Esophagus squamous epithelium (tissue), 4 donors: ENCODE data around the gene ITSN1.

ENCODE experiments used
- POLR2A ChIP-seq, 4 donors: fragments of 450-650 bp; IDR thresholded peaks; one replicate each; pipeline ENCODE4 v1.6.1; 2017; ENCODE audit warnings: antibody characterized with exemption in 4 of 4, mild to moderate bottlenecking in 4 of 4, moderate library complexity in 3 of 4
- TF ChIP-seq, protein P1 (sequence below), 6 experiments: fragments of 450-650 bp in 4 of 6; fragments of 200-600 bp in 2 of 6; sonication (generic) in 2 of 6; IDR thresholded peaks; one replicate each; pipeline ENCODE4 v1.5.1; 2016 to 2019; ENCODE audit warnings: antibody characterized with exemption in 6 of 6, mild to moderate bottlenecking in 4 of 6, moderate library complexity in 4 of 6

DNA sequence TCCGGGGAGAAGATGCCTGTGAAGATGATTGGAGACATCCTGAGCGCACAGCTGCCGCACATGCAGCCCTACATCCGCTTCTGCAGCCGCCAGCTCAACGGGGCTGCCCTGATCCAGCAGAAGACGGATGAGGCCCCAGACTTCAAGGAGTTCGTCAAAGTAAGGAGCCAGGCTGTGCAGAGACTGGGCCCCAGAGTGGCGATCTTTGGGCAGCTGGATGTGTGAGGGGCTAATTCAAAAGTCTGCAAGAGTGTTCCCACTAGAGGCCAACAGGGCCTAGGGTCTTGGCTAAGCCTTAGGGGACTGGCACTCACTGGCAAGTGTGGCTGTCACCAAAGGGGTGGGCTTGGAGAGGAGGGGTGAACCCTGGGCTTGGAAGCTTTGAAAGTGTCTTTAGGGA lies 222.9 kb downstream of the ITSN1 start:
- TF ChIP-seq, protein P1, sequence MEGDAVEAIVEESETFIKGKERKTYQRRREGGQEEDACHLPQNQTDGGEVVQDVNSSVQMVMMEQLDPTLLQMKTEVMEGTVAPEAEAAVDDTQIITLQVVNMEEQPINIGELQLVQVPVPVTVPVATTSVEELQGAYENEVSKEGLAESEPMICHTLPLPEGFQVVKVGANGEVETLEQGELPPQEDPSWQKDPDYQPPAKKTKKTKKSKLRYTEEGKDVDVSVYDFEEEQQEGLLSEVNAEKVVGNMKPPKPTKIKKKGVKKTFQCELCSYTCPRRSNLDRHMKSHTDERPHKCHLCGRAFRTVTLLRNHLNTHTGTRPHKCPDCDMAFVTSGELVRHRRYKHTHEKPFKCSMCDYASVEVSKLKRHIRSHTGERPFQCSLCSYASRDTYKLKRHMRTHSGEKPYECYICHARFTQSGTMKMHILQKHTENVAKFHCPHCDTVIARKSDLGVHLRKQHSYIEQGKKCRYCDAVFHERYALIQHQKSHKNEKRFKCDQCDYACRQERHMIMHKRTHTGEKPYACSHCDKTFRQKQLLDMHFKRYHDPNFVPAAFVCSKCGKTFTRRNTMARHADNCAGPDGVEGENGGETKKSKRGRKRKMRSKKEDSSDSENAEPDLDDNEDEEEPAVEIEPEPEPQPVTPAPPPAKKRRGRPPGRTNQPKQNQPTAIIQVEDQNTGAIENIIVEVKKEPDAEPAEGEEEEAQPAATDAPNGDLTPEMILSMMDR (IDR thresholded peaks at IDR 0.05) = no peak
- no peak for TF ChIP-seq POLR2A (IDR thresholded peaks at IDR 0.05)
